Stimulated activated CD8-positive, alpha-beta memory T cell treated with anti-CD3 and anti-CD28 coated beads, Interleukin-15, amount 100 ng/mL, for 24 hours (primary cell): ENCODE data around the gene TMPRSS4.

Experiments used
- DNase-seq: peaks from one replicate; pipeline ENCODE4 v3.0.0-alpha.2; 2020; ENCODE audit warnings: low read depth

TMPRSS4 gene

DNA sequence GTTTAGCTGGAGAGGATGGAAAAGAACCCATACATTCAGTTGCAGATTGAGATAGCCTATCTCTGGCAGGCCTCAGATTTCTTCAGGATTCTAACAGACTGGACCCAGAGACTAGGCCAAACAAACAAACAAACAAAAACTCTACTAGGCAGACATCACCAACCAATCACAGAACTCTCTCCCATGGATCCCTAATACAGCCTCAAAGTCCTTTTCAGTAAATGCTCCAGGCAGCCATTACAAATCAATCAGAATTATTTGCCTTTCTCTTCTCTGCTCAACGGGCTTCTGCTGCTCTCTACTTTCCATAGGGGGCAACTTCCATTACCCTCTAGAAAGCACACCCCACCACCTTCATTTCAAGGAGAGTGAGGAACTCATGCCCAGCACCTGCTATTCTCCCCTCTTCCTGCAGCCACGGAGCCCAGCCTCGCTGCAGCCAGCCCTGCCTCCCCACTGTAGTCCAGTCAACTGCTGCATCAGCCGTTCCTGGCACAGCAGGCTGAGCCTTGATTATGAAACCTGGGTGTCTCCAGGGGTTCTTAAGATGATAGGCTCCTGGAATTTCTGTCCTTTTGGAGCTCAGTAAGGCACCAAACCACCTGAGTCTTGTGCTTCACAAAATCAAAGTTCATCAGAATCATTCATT lies 28.9 kb downstream of the TMPRSS4 start:
- DNase-seq = no peak

- no peak for DNase-seq
Measured at GRCh38 chr11:118106789-118107335, 30.0 kb downstream of the TMPRSS4 start.

GRCh38 chr11:118108513-118108912 lies 31.6 kb downstream of the TMPRSS4 start:
- no peak for DNase-seq

DNA sequence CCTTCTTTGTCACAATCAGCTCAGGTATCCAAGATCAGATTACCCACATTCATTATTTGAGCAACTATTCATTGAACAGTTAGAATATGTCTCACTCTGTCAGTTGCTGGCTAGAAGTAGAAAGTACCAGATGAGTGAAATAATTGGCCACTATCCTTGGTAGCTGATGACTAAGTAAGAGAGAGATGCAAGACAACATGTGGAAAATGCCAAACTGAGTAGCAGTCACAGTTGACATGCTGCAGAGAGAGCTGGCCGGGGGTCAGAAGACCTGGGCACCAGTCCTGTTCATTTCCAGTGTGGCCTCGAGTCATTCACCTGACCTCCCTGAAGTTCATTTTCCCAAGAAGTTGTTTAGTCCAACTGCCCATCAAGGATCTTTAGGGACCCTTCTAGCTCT lies 32.4 kb downstream of the TMPRSS4 start:
- no peak for DNase-seq

GRCh38 chr11:118111019-118111743 lies 34.3 kb downstream of the TMPRSS4 start:
- DNase-seq = no peak

DNA sequence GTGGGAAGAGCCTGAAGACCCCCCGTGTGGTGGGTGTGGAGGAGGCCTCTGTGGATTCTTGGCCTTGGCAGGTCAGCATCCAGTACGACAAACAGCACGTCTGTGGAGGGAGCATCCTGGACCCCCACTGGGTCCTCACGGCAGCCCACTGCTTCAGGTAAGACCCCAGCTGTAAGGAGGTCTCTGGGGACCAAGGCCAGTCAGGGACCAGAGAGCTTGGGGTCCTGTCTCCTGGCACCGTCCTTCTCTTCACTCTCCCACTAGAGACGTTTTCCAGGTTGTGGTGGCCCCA lies 34.8 kb downstream of the TMPRSS4 start:
- no peak for DNase-seq

DNA sequence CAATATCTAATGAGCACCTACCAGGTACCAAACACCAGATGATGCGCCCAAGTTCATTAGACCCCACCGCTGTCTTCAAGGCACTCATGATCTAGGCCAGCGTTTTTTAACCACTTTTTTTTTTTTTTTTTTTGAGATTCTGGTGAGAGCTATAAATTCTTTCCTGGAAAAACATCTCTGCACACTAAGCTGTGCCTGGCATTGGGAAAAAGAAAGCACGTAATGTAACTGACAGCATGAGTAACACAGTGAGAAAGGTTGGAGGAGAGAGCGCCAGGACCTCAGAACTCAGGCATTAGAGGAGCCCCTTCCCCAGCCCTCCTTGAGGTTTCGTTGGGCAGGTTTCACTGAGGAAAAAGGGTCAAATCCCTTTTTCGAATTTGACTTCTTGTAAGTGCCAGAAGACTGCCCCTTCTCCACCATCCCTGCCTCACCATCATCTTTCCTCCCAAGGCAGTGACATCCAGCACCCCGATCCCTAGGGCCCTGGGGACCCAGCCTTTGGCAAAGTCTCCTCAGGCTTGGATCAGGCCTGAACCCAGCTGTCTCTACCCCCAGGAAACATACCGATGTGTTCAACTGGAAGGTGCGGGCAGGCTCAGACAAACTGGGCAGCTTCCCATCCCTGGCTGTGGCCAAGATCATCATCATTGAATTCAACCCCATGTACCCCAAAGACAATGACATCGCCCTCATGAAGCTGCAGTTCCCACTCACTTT lies 36.0 kb downstream of the TMPRSS4 start:
- DNase-seq = no peak

DNA sequence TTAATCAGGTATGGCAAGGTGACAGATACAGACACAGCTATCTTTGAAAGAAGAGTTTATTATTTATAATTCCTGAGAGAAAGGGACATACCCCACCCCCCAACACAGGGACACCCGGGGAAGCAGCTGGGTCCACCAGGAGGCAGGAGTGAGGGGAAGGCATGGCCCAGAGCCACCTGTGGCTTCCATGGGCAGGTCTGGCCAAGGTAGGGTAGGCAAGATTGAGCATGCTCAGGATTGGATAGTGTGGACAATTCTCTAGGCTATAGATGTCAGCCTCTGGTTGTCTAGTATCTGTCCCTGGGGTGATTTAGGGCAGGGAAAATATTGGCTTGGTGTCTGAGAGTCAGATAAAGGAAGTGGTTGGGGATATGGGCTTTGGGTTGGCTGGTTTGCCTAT lies 37.4 kb downstream of the TMPRSS4 start:
- DNase-seq = no peak

- no peak for DNase-seq
Measured at GRCh38 chr11:118115048-118115447, 38.2 kb downstream of the TMPRSS4 start.

DNA sequence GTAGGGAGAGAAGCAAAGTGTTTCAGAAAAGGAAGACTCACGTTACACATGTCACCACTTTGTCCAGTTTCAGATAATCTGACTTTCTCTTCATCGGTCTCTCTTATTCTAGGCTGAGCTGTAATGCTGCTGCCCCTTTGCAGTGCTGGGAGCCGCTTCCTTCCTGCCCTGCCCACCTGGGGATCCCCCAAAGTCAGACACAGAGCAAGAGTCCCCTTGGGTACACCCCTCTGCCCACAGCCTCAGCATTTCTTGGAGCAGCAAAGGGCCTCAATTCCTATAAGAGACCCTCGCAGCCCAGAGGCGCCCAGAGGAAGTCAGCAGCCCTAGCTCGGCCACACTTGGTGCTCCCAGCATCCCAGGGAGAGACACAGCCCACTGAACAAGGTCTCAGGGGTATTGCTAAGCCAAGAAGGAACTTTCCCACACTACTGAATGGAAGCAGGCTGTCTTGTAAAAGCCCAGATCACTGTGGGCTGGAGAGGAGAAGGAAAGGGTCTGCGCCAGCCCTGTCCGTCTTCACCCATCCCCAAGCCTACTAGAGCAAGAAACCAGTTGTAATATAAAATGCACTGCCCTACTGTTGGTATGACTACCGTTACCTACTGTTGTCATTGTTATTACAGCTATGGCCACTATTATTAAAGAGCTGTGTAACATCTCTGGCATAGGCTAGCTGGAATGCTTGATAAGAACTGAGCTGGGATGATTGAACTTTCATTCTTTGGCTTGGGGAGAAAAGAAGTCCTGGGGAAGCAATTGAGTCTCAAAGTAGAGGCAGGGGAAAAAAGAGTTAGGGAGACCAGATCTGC lies 41.1 kb downstream of the TMPRSS4 start:
- DNase-seq = no peak

DNA sequence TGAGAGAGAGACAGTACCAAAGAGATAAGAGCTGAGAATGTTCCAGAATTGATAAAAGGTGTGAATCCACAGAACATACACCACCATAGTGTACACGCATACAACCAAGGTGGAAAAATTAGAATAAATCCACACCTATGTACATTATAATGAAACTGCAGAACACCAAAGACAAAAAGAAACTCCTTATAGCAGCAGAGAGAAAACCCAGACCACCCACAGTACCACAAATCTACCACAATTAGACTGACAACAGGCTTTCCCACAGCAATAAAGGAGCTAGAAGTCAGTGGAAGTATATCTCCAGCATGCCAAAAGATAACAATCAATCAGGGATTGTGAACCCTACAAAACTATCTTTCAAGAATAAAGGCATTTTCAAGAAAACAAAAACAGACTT lies 43.9 kb downstream of the TMPRSS4 start:
- DNase-seq = no peak

DNA sequence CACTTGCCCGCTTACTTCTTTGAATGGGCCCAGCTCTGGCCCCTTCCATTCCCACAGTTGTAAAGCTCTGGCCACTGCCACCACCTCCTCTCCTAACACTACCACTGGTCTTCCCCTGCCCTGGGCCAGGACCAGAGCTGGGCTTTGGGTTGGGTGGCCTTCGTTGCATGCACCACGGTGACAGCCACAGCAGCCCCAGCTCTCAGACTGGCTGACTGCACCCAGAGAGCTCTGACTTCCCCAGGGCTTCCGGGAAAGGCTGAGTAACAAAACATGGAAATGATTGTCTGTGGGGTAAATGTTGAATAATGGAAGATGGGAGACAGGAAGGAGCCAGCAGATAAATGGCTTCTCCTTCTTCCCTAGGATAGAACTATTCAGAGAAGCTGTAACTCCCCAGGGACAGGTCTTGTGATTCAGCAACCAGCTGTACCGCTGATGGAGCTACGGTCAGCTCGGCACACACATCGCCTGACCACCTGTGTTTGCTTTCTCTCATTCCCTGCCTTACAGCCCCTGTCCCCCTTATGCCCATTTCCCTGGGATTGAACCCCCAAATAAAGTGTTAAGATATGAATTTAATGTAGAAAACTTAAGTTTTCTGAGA lies 48.2 kb downstream of the TMPRSS4 start:
- DNase-seq = no peak

DNA sequence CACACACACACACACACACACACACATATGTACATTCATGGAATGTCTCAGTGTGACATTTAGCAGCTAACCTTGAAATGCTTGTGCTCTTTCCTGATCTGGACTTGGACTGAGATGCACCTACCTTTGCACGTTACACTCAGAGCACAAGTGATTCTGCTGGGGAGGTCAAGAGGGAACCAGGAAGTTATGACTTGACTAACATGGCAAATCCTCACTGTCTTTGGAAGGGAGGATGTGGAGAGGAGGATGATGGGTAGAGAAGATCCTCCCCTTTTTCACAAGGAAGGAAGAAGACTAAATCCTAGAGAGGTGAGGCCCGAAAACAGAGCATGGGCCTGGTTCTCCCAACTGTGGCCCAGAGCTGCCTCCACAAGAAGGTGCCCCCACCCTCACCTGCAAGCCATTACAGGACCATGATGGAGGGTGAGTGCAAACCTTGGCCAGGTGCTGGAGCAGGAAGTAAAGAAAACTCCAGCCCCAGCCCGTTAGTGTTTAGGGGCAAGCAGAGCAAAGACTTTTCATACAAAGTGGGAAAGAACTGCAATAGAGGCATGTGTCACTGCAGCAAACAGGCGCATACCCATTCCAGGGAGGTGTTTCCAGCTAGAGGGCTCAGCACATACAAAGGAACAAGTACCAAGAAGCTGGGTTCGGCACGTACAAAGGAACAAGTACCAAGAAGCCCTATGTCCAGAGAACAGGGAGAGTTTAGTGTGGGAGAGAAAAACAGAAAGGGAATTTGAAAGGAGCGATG lies 49.4 kb downstream of the TMPRSS4 start:
- no peak for DNase-seq

GRCh38 chr11:118128310-118128709 lies 51.4 kb downstream of the TMPRSS4 start:
- no peak for DNase-seq

DNA sequence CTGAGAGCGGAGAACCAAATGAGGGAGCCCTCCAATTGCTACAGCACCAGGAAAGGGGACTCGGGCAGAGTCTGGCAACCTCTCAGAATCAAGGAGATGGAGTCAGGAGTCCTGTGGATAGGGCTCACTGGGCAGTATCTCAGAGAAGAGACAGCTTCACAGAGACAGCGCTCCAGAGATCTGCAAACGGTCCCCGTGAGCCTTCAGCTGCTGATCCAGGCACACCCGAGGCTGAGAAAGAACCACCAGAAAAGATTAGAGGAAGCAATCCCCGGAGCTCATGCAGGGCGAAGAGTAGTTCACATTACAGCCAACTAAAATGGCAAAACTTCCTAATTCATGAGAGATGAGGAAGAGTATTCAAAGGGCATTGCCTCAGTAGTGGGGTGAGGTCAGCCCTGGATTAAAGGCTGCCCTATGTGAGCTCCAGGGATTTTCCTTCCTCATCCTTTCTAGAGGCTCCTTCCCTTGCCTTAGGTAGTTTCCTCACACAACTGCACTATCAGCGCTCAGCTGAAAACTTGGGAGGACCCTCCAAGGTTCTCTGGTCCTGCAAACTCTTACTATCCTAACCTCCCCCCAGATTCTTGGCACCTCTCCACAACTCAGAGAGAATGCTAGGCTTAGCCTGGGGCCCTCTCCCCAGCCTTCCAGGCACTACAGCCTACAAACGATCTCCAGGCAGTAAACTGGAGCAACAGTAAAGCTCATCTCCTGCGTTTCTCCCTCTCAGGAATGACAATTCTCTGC lies 52.0 kb downstream of the TMPRSS4 start:
- DNase-seq = no peak

DNA sequence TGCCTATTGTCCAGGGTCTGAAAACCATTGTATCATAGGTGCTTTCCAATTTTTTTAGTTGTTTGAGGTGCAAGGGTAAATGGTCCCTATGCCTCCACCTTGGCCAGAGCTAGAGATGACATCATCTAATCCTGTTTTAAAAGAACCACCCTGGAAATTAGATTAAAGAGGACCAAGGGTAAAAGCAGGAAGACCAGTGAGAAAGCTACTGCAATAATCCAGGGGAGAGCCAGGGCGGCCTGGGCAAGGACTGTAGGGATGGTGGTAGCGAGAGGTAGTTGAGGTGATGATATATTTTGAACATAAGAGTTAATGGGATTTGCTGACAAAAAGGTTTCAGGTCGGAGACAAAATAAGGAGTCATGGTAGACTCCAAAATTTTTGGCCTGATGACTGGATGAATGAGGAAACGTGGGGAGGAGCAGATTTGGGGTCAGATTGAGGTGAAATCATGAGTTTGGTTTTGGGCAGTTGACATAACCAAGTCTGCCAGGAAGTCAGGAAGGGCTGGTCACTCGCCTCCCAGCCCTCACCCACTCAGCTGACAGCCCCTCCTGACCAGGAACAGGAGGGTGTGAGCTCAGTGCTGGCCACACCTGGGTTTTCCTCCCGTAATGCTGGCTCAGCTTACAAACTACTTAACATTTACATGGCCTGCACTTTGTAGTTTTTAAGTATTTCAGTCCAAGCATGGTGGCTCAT lies 52.7 kb downstream of the TMPRSS4 start:
- DNase-seq = no peak

DNA sequence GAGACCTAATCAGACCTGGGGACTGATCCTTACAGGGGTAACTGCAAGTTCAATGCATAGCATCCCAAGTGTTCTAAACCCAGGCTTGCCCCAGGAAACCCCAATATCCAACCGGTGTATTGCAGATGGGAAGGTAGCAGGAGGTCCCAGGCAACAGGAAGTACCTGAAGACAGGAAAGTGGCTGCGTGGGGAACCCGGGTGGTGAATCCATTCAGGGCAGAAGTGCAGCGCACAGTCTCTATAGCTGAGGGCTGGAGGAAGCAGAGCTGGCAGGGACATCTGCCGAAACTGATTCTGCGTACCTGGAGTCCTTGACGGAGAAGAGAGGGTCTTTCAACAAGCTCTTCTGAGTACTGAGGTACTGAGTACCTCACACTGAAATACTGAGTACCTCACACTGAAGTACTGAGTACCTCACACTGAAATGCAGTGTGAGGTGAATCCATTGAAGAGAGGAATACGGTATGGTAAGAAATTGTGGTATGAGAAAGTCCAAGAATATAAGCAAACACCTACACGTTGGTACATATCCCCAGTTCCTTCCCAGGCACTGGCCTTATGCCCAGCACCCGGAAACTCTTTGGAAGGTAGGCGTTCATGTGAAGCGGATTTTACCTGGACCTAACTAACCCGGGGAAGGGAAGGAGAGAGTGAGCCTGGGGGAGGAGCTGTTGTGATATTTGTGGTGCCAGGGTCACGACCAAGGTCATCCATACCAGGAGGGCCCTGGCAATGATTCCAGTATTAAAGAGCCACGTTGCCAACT lies 55.7 kb downstream of the TMPRSS4 start:
- DNase-seq = no peak

- DNase-seq = no peak
Measured at GRCh38 chr11:118133816-118134215, 56.9 kb downstream of the TMPRSS4 start.
